DOHH2 (cell line): ENCODE results near the gene KDM7A.

ENCODE experiments used
- H3F3A ChIP-seq: fragments of 200-600 bp; sonication (generic), shearing (Covaris generic); 2 replicates; pipeline ENCODE4 v1.6.0; 2016; ENCODE audit warnings: antibody characterized with exemption, mild to moderate bottlenecking; ENCODE audit not compliant: control insufficient read depth, insufficient read depth
- H3K27ac ChIP-seq: fragments of 200-600 bp; sonication (generic); 2 replicates; pipeline ENCODE4 v1.5.1; 2014; ENCODE audit warnings: low read depth, mild to moderate bottlenecking, low read length, moderate library complexity
- H3K27me3 ChIP-seq: fragments of 200-600 bp; sonication (generic); 2 replicates; pipeline ENCODE4 v1.6.1; 2014; ENCODE audit warnings: mild to moderate bottlenecking, low read length, mixed read lengths; ENCODE audit not compliant: control insufficient read depth
- H3K36me3 ChIP-seq: fragments of 200-600 bp; sonication (generic); 2 replicates; pipeline ENCODE4 v1.6.1; 2014; ENCODE audit warnings: mild to moderate bottlenecking, low read length, moderate library complexity, mixed read lengths; ENCODE audit not compliant: control insufficient read depth
- H3K4me1 ChIP-seq: fragments of 200-600 bp; sonication (generic); 2 replicates; pipeline ENCODE4 v1.6.1; 2014; ENCODE audit warnings: mild to moderate bottlenecking, low read length, mixed read lengths; ENCODE audit not compliant: control insufficient read depth
- H3K4me2 ChIP-seq: fragments of 200-600 bp; sonication (generic); 2 replicates; pipeline ENCODE4 v1.6.0; 2014; ENCODE audit warnings: mild to moderate bottlenecking, low read length, moderate library complexity
- H3K4me3 ChIP-seq: fragments of 200-600 bp; sonication (generic); 2 replicates; pipeline ENCODE4 v1.5.1; 2014; ENCODE audit warnings: mild to moderate bottlenecking, low read length, mixed read lengths
- H3K79me2 ChIP-seq: fragments of 200-600 bp; sonication (generic); 2 replicates; pipeline ENCODE4 v1.6.1; 2014; ENCODE audit warnings: mild to moderate bottlenecking, low read length, mixed read lengths; ENCODE audit not compliant: control insufficient read depth
- H3K9me2 ChIP-seq: fragments of 200-600 bp; sonication (generic); replicated peaks from 2 replicates; pipeline ENCODE4 v1.6.1; 2014; ENCODE audit warnings: mild to moderate bottlenecking, low read length, mixed read lengths; ENCODE audit not compliant: control insufficient read depth
- H3K9me3 ChIP-seq: fragments of 200-600 bp; sonication (generic); 2 replicates; pipeline ENCODE4 v1.6.1; 2014; ENCODE audit warnings: antibody characterized with exemption, low read length, mixed read lengths; ENCODE audit not compliant: control insufficient read depth, insufficient read depth
- H4K20me1 ChIP-seq: fragments of 200-600 bp; sonication (generic); 2 replicates; pipeline ENCODE4 v1.6.0; 2014; ENCODE audit warnings: low read depth, mild to moderate bottlenecking, antibody characterized with exemption, low read length, moderate library complexity; ENCODE audit not compliant: control insufficient read depth, insufficient read depth
- EZH2phosphoT487 ChIP-seq: fragments of 200-600 bp; sonication (generic); IDR thresholded peaks from 2 replicates; pipeline ENCODE4 v1.6.1; 2017; ENCODE audit warnings: borderline replicate concordance, mild to moderate bottlenecking, antibody characterized with exemption, low read length, moderate library complexity, mixed read lengths
- TF ChIP-seq, protein P1 (sequence below): fragments of 200-600 bp; sonication (generic); IDR thresholded peaks from one replicate; pipeline ENCODE4 v1.5.1; 2014; ENCODE audit warnings: antibody characterized with exemption, mild to moderate bottlenecking, low read depth, low read length; ENCODE audit not compliant: poor library complexity, severe bottlenecking

Gene KDM7A

GRCh38 chr7:140136073-140136472 lies 40.7 kb downstream of the KDM7A start:
- H3K9me2 ChIP-seq: no peaks in the 10 kb centered on the region
- H3K9me3 ChIP-seq: no peaks in the 10 kb centered on the region
- 0 out of 2 replicates have a peak, but pooled peaks cover 1% of the 10 kb centered on the region for H4K20me1 ChIP-seq
- 0 out of 2 replicates have a peak, but pooled peaks cover 3% of the 10 kb centered on the region for H3F3A ChIP-seq
- peaks cover 16% of the 10 kb centered on the region for H3K4me1 ChIP-seq
- H3K27me3 ChIP-seq: no peaks in the 10 kb centered on the region
- H3K4me3 ChIP-seq: no peak overlapping the region
- H3K79me2 ChIP-seq: peaks cover 30% of the 10 kb centered on the region
- H3K27ac ChIP-seq: no peak overlapping the region
- H3K4me2 ChIP-seq: no peak overlapping the region
- H3K36me3 ChIP-seq: peaks cover 64% of the 10 kb centered on the region
- TF ChIP-seq EZH2phosphoT487: no peak

DNA sequence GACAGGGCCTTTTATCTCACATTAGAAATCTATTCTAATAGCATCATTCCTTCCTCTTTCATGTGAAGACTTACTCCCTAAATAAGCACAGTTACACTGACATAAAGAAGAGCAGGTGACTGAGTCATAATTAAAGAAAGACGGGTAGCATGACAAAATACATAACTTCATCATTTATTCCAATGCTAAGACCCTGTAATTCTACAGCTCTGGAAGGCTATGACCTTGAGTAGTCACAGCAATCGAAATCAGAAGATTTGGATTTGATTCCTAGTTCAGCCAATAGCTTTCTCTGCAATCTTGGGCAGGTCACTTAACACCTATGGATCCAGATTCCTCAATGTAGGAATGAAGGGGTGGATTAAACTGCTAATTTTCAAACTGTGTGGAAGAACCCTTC lies 42.7 kb downstream of the KDM7A start:
- TF ChIP-seq EZH2phosphoT487: no peak
- TF ChIP-seq, protein P1, sequence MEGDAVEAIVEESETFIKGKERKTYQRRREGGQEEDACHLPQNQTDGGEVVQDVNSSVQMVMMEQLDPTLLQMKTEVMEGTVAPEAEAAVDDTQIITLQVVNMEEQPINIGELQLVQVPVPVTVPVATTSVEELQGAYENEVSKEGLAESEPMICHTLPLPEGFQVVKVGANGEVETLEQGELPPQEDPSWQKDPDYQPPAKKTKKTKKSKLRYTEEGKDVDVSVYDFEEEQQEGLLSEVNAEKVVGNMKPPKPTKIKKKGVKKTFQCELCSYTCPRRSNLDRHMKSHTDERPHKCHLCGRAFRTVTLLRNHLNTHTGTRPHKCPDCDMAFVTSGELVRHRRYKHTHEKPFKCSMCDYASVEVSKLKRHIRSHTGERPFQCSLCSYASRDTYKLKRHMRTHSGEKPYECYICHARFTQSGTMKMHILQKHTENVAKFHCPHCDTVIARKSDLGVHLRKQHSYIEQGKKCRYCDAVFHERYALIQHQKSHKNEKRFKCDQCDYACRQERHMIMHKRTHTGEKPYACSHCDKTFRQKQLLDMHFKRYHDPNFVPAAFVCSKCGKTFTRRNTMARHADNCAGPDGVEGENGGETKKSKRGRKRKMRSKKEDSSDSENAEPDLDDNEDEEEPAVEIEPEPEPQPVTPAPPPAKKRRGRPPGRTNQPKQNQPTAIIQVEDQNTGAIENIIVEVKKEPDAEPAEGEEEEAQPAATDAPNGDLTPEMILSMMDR: no peak
- peaks cover 67% of the 10 kb centered on the region for H3K36me3 ChIP-seq

DNA sequence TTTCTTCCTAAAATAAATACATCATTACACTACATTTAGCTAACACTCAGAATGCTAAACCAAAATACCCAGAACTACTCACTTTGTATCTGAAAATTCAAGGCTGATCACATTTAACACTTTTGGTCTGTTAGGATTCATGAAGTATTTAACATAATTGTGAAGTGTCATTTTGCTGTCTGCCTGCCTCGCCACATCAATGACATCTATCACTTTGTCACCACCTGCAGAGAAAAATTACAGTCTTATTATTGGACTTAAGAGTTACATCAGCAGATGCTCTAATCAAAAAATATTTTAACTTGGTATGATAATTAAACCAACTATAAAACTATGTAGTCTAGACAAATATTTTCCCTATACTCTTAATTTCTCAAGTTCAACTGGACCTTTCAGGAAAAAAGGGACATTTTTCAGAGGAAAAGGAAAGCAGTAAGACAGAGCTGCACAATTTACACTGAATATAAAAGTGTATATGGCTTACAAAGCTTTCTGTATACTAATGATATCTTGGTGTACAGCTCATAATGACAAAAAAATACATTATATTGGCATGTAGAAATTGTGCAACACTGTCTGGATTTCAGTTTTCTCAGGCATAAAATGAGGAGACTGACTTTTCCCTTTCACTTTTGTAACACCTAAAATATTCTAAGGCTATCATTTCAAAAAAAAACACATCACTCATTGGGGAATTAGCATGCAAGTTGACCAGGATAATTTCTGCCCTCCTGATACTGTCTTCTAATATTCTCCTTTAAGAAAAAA lies 49.2 kb downstream of the KDM7A start:
- Histone ChIP-seq H3K27ac (peak overlapping the region; percentile 83), H3K9me3 (no peaks in the 10 kb centered on the region), H3F3A (peaks cover 43% of the 10 kb centered on the region), H3K9me2 (no peaks in the 10 kb centered on the region), H3K36me3 (peaks cover 78% of the 10 kb centered on the region), H3K4me3 (no peak overlapping the region), H3K4me1 (peaks cover 68% of the 10 kb centered on the region), H4K20me1 (no peaks in the 10 kb centered on the region), H3K79me2 (peaks cover 2% of the 10 kb centered on the region), H3K27me3 (no peaks in the 10 kb centered on the region), H3K4me2 (no peak overlapping the region)
- TF ChIP-seq, protein P1: no peak
- TF ChIP-seq EZH2phosphoT487: no peak

More for the DNA sequence above, 42.7 kb downstream of the KDM7A start:
- Histone ChIP-seq H4K20me1 (no peaks in the 10 kb centered on the region), H3K4me2 (no peak overlapping the region), H3K9me2 (no peaks in the 10 kb centered on the region), H3K27me3 (no peaks in the 10 kb centered on the region), H3K79me2 (peaks cover 11% of the 10 kb centered on the region), H3K4me1 (peaks cover 12% of the 10 kb centered on the region), H3K27ac (no peak overlapping the region), H3F3A (peaks cover 3% of the 10 kb centered on the region; the same call in 1 of the 2 replicates), H3K9me3 (no peaks in the 10 kb centered on the region), H3K4me3 (no peak overlapping the region)

DNA sequence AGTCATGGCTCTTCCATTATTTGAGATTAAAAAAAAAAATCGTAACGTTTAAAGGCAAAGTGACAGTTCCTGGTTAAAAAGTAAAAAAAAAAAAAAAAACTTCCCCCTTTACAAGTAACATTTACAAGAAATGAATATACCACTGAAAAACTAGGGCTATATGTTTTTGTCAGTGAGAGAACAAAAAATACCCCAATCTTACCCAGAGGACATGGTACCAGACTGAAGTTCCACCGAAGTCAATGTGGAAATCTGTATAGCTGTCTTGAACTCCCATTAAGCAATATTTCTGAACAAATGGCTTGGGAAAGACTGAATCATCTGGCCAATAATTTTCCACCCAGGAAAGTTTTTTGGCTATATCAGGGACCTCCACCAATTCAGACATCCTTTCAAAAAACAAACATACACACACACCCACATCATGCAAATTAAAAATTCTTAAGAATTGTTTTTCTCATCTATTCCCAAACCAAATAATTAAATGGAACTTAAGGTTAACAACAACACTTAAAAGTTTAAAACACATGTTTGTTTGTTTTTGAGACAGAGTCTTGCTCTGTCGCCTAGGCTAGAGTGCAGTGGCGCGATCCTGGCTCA lies 50.2 kb downstream of the KDM7A start:
- no peaks in the 10 kb centered on the region for H3K9me3 ChIP-seq
- no peaks in the 10 kb centered on the region for H3K27me3 ChIP-seq
- peak overlapping the region; percentile 1; the same call in 1 of the 2 replicates for H3K4me2 ChIP-seq
- peaks cover 73% of the 10 kb centered on the region for H3K4me1 ChIP-seq
- H3K4me3 ChIP-seq: no peak overlapping the region
- H4K20me1 ChIP-seq: no peaks in the 10 kb centered on the region
- TF ChIP-seq, protein P1: no peak
- no peak for TF ChIP-seq EZH2phosphoT487
- peak overlapping the region; percentile 83 for H3K27ac ChIP-seq
- H3K9me2 ChIP-seq: no peaks in the 10 kb centered on the region
- peaks cover 3% of the 10 kb centered on the region for H3K79me2 ChIP-seq
- H3F3A ChIP-seq: peaks cover 46% of the 10 kb centered on the region
- peaks cover 75% of the 10 kb centered on the region for H3K36me3 ChIP-seq
